C4-2B (cell line): Measurements from ENCODE around the gene TTC22.

Experiments
- ZFX ChIP-seq: fragments of 450-650 bp; IDR thresholded peaks from 2 replicates; pipeline ENCODE4 v1.6.1; 2017
- TF ChIP-seq, protein P1 (sequence below): fragments of 450-650 bp; conservative IDR thresholded peaks from 2 replicates; pipeline ENCODE4 v1.5.1; 2017; ENCODE audit warnings: mild to moderate bottlenecking

DNA sequence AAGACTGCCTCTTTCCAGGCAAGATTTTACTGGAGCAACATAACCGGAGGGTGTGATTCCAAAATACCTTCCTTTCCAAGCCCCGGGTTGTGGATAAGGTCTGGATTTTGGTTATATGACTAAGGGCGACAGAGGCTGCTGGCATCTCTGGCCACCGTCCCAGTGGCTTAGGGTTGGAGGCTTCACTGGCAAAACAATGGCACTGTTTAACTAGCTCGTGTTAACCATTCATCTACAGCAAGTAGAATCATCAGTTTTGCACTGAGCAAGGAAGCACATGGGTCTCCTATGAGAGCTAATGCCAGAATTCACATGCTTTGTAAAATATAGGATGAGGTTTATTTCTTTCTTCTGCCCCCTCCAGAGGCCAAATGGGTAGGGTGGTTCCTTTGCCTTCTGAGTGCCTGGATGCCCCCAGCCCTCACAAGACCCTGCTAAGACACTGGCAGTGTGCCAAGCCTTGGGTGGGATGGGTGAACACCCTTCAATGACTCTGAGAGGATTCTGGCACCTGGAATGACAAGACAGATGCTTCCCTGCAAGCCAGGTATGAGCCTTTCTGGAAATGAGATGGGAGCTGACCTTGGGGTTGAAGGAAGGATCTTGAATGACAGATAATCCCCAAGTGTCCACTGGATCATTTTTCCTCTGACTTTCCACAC is 49.1 kb upstream of the TTC22 start:
- TF ChIP-seq, protein P1, sequence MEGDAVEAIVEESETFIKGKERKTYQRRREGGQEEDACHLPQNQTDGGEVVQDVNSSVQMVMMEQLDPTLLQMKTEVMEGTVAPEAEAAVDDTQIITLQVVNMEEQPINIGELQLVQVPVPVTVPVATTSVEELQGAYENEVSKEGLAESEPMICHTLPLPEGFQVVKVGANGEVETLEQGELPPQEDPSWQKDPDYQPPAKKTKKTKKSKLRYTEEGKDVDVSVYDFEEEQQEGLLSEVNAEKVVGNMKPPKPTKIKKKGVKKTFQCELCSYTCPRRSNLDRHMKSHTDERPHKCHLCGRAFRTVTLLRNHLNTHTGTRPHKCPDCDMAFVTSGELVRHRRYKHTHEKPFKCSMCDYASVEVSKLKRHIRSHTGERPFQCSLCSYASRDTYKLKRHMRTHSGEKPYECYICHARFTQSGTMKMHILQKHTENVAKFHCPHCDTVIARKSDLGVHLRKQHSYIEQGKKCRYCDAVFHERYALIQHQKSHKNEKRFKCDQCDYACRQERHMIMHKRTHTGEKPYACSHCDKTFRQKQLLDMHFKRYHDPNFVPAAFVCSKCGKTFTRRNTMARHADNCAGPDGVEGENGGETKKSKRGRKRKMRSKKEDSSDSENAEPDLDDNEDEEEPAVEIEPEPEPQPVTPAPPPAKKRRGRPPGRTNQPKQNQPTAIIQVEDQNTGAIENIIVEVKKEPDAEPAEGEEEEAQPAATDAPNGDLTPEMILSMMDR: no peak
- no peak for TF ChIP-seq ZFX
